HG02840 (cell line): ENCODE results near the gene PCDHA12.

Experiments used
- ATAC-seq: cut with Tn5 transposase; IDR thresholded peaks from one replicate; pipeline ENCODE4 v1.9.1; 2021; ENCODE audit warnings: mild to moderate bottlenecking, moderate library complexity, moderate number of reproducible peaks; ENCODE audit not compliant: unreplicated experiment, low FRiP score

Gene PCDHA12

GRCh38 chr5:140926443-140927227, 51.5 kb downstream of the PCDHA12 start:
- no peak for ATAC-seq

- no peak for ATAC-seq
Measured at GRCh38 chr5:140927228-140927573, 52.1 kb downstream of the PCDHA12 start.
